Measurements from ENCODE around the gene DNER. TPM values are rescaled to one million over a fixed set of nuclear protein-coding genes. Genes with fewer than 3 reads are reported as not detected.
A peak's percentile ranks its signal among the peaks of the same experiment; 100 is the strongest.

DNER gene
- total RNA-seq, 4 donors from 2014 or later, result 0.31 to 13.3 (median 6.3) TPM

DNA sequence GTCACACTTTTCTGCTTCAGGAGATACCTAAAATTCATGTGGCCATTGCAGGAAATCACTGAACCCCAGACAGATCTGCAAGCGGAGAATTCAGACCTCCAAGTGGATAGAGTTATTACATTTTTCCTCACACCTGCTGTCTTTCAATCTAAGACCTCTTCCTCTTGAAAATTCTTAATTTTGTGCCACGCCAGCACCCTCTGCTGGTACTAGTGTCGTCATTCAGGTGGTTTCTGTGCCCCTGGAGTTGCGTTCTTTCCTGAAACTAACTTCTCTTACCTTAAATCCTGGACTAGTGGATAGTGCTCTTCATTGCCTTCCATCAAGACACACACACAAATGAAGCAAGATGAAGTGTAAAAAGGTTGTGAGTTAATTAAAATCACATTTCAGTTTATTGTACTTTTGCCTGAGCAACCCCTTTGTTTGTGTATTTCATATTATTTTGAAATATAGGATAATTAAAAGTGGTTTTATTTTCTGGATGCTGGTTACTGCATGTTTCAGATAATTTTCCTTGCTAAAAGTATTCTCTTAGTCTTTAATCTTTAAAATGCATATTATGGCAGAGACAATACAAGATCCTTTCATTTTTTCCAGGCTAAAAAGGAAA is 1.6 kb upstream of the DNER start:
- 0 to 16% methylated on average over 3 to 4 of the region's 4 CpGs for WGBS, 2 donors (ENCODE audit: low coverage in 1 of 2)
- peaks cover 0 to 24% (median 13%) of the 10 kb centered on the region in 3 donors for H3K4me1 ChIP-seq
- ATAC-seq, result no peak
- TF ChIP-seq EP300 (IDR thresholded peaks at IDR 0.05), result no peak
- no peak for TF ChIP-seq POLR2AphosphoS5 (IDR thresholded peaks at IDR 0.05)
- TF ChIP-seq POLR2A (IDR thresholded peaks at IDR 0.05), result no peak
- TF ChIP-seq, protein P1, sequence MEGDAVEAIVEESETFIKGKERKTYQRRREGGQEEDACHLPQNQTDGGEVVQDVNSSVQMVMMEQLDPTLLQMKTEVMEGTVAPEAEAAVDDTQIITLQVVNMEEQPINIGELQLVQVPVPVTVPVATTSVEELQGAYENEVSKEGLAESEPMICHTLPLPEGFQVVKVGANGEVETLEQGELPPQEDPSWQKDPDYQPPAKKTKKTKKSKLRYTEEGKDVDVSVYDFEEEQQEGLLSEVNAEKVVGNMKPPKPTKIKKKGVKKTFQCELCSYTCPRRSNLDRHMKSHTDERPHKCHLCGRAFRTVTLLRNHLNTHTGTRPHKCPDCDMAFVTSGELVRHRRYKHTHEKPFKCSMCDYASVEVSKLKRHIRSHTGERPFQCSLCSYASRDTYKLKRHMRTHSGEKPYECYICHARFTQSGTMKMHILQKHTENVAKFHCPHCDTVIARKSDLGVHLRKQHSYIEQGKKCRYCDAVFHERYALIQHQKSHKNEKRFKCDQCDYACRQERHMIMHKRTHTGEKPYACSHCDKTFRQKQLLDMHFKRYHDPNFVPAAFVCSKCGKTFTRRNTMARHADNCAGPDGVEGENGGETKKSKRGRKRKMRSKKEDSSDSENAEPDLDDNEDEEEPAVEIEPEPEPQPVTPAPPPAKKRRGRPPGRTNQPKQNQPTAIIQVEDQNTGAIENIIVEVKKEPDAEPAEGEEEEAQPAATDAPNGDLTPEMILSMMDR (IDR thresholded peaks at IDR 0.05), result no peak
- H3K27ac ChIP-seq, result no peak overlapping the region
- H3K36me3 ChIP-seq, result no peaks in the 10 kb centered on the region
- no peaks in the 10 kb centered on the region for H3K9me3 ChIP-seq
- H3K4me3 ChIP-seq, result no peak overlapping the region
- H3K27me3 ChIP-seq, result peaks cover 98% of the 10 kb centered on the region

- no peak overlapping the region for H3K27ac ChIP-seq
- peaks cover 100% of the 10 kb centered on the region for H3K27me3 ChIP-seq
- H3K36me3 ChIP-seq, result no peaks in the 10 kb centered on the region
- TF ChIP-seq, protein P1 (IDR thresholded peaks at IDR 0.05), result peak in 1 of 4 experiments; percentile 8
- no peak for TF ChIP-seq POLR2AphosphoS5 (IDR thresholded peaks at IDR 0.05)
- H3K9me3 ChIP-seq, result no peaks in the 10 kb centered on the region
- peak overlapping the region in 1 of 2 donors; percentile 47 for H3K4me3 ChIP-seq
- WGBS, 2 donors (ENCODE audit: low coverage in 1 of 2), result 0% methylated on average over 4 of the region's 60 CpGs; no CpG with 5 or more reads in 1 of the 2 donors
- peak; percentile 61 for ATAC-seq
- peaks cover 0 to 24% (median 13%) of the 10 kb centered on the region in 3 donors for H3K4me1 ChIP-seq
Observed at GRCh38 chr2:229714736-229715541, 584 bp upstream of the DNER start.

DNA sequence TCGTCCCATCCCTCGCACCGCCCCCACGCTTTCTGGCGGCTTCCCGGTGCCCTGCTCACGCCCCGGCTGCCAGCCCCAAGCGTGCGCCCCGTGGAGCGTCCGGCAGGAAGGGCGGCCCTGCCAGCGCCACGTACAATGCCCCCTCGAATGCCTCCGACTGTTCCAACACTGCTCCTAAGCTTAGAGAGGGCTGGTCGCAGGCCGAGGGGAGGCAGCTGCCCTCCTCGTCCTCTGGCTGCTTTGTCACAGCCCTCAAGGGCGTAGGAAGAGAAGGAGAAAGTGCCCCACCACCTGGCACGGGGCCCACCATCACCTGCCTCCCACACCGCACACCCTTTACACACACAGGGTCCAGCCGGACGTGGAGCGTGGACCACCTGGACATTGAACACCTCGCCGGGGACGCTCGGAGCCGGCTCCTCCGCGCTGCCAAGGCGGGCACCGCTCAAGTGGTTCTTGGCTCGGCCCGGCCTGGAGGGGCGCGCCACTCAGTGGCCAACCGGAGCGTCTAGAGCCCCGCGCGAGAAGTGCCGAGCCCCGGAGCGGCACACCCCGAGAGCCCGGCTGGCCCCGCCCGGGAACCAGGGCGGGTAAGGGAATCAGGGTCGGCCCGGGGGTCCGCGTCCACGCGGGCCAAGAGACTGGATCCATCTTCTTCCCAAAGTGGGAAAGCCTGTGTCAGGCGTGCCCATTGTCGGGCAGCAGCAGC is 830 bp downstream of the DNER start:
- Histone ChIP-seq H3K27me3 (peaks cover 92% of the 10 kb centered on the region), H3K4me3 (peak overlapping the region in 1 of 2 donors; percentile 47), H3K36me3 (no peaks in the 10 kb centered on the region), H3K4me1 (peaks cover 0 to 24% (median 13%) of the 10 kb centered on the region in 3 donors), H3K27ac (no peak overlapping the region), H3K9me3 (no peaks in the 10 kb centered on the region)
- no peak for ATAC-seq
- 0% methylated on average over 1 to 5 of the region's 61 CpGs for WGBS, 2 donors (ENCODE audit: low coverage in 1 of 2)
- TF ChIP-seq, protein P1 (IDR thresholded peaks at IDR 0.05), result no peak
- TF ChIP-seq POLR2AphosphoS5 (IDR thresholded peaks at IDR 0.05), result no peak
- TF ChIP-seq POLR2A (IDR thresholded peaks at IDR 0.05), result no peak
- no peak for TF ChIP-seq EP300 (IDR thresholded peaks at IDR 0.05)

GRCh38 chr2:229712136-229712535 is 2.2 kb downstream of the DNER start:
- no peak for ATAC-seq
- Histone ChIP-seq H3K4me3 (no peak overlapping the region), H3K27ac (no peak overlapping the region), H3K27me3 (peaks cover 87% of the 10 kb centered on the region), H3K36me3 (no peaks in the 10 kb centered on the region), H3K4me1 (peaks cover 0 to 24% (median 13%) of the 10 kb centered on the region in 3 donors), H3K9me3 (no peaks in the 10 kb centered on the region)
- 72 to 79% methylated on average over 3 of the region's 3 CpGs for WGBS, 2 donors (ENCODE audit: low coverage in 1 of 2)
- no peak for TF ChIP-seq POLR2A (IDR thresholded peaks at IDR 0.05)
- TF ChIP-seq, protein P1 (IDR thresholded peaks at IDR 0.05), result no peak
- no peak for TF ChIP-seq POLR2AphosphoS5 (IDR thresholded peaks at IDR 0.05)
- TF ChIP-seq EP300 (IDR thresholded peaks at IDR 0.05), result no peak
